Left cardiac atrium (tissue), 4 donors: Measurements from ENCODE around the gene NAGPA. TPM values are rescaled to one million over a fixed set of nuclear protein-coding genes. Genes with fewer than 3 reads are reported as not detected.

Experiments
- ATAC-seq, 2 donors: fragments of 200-7000 bp; cut with Tn5 transposase; one replicate each; pipeline ENCODE4 v1.9.1; 2020; ENCODE audit warnings: mild to moderate bottlenecking in 2 of 2, moderate library complexity in 2 of 2
- DNase-seq: peaks from one replicate; pipeline ENCODE4 v3.0.0-alpha.2; 2020
- intact Hi-C, 2 donors: fragments of 100-400 bp; cut with DNase I; formaldehyde crosslinking; loops; one replicate each; pipeline versions ENCODE4 v1.14.1 to v1.15.1; 2022 to 2023
- total RNA-seq, 2 donors: library from RNA; stranded (reverse); fragmentation: NEBNext Ultra II Directional; extraction: Animal tissue kit (Norgen Biotek cat#: 25700); gene quantifications; one replicate each; pipeline ENCODE4 v1.2.1, GENCODE V29; 2021
- donor health status: DM: no; HTN: yes; CAD: no.
- donor health status: DM: no; HTN: yes; CAD: no; lungs with severe emphysema.
- donor health status: DM: yes; HTN: yes; CAD: no.
- donor health status: Dilated cardiomyopathy.

Gene NAGPA
- total RNA-seq, 2 donors from 2014 or later: 6.8 to 8.4 TPM

GRCh38 chr16:5034167-5034523 lies 410 bp upstream of the NAGPA start:
- ATAC-seq (no peak), DNase-seq (no peak)
- intact Hi-C loops: no loop called here

GRCh38 chr16:5032748-5033167 lies 977 bp downstream of the NAGPA start:
- ATAC-seq (no peak), DNase-seq (no peak)
- intact Hi-C loops: no loop called here

GRCh38 chr16:5031601-5032000 lies 2.1 kb downstream of the NAGPA start:
- intact Hi-C loops: no loop called here
- ATAC-seq: no peak

GRCh38 chr16:5030251-5030870 lies 3.4 kb downstream of the NAGPA start:
- no peak for DNase-seq
- no peak for ATAC-seq
- intact Hi-C loops: no loop called here

More at GRCh38 chr16:5031601-5032000, 2.1 kb downstream of the NAGPA start:
- no peak for DNase-seq

GRCh38 chr16:5028950-5029475 lies 4.7 kb downstream of the NAGPA start:
- intact Hi-C loops: loop anchor here in 1 of 2 donors (10.0 kb wide), 1 partner anchor 64 kb away; no protein-coding TSS in a partner anchor
- DNase-seq: no peak

GRCh38 chr16:5027575-5028235 lies 6.0 kb downstream of the NAGPA start:
- intact Hi-C loops: loop anchor here in 1 of 2 donors (10.0 kb wide), 1 partner anchor 63 kb away; no protein-coding TSS in a partner anchor
- ATAC-seq: no peak
- DNase-seq: no peak

More at GRCh38 chr16:5028950-5029475, 4.7 kb downstream of the NAGPA start:
- ATAC-seq: no peak

- intact Hi-C loops: loop anchor here in 1 of 2 donors (10.0 kb wide), 1 partner anchor 62 kb away; no protein-coding TSS in a partner anchor
- ATAC-seq (no peak), DNase-seq (no peak)
Measured at GRCh38 chr16:5027086-5027485, 6.6 kb downstream of the NAGPA start.

- no peak for DNase-seq
- no peak for ATAC-seq
- intact Hi-C loops: loop anchor here in 1 of 2 donors (10.0 kb wide), 1 partner anchor 62 kb away; no protein-coding TSS in a partner anchor
Measured at GRCh38 chr16:5026664-5027063, 7.1 kb downstream of the NAGPA start.

- intact Hi-C loops: loop anchor here in 1 of 2 donors (10.0 kb wide), 1 partner anchor 60 kb away; no protein-coding TSS in a partner anchor
- ATAC-seq: peak; percentile 45 to 47
- DNase-seq: peak; percentile 36
Measured at GRCh38 chr16:5025171-5025632, 8.5 kb downstream of the NAGPA start.

GRCh38 chr16:5024632-5025031 lies 9.1 kb downstream of the NAGPA start:
- intact Hi-C loops: loop anchor here in 1 of 2 donors (10.0 kb wide), 1 partner anchor 60 kb away; no protein-coding TSS in a partner anchor
- ATAC-seq (no peak), DNase-seq (no peak)

GRCh38 chr16:5022521-5022920 lies 11.2 kb downstream of the NAGPA start:
- intact Hi-C loops: loop anchor here in 1 of 2 donors (10.0 kb wide), 1 partner anchor 58 kb away; no protein-coding TSS in a partner anchor
- ATAC-seq: no peak

GRCh38 chr16:5020551-5020950 lies 13.2 kb downstream of the NAGPA start:
- intact Hi-C loops: loop anchor here in 1 of 2 donors (10.0 kb wide), 1 partner anchor 56 kb away; no protein-coding TSS in a partner anchor
- no peak for DNase-seq
- ATAC-seq: no peak

More at GRCh38 chr16:5022521-5022920, 11.2 kb downstream of the NAGPA start:
- no peak for DNase-seq

GRCh38 chr16:5019775-5020174 lies 14.0 kb downstream of the NAGPA start:
- ATAC-seq (no peak), DNase-seq (no peak)
- intact Hi-C loops: loop anchor here in 1 of 2 donors (10.0 kb wide), 1 partner anchor 55 kb away; no protein-coding TSS in a partner anchor

- ATAC-seq (peak in 1 of 2 donors; percentile 56), DNase-seq (no peak)
- intact Hi-C loops: no loop called here
Measured at GRCh38 chr16:5018793-5019192, 14.9 kb downstream of the NAGPA start.

GRCh38 chr16:5017678-5017969 lies 16.1 kb downstream of the NAGPA start:
- ATAC-seq: no peak
- no peak for DNase-seq
- intact Hi-C loops: no loop called here

- intact Hi-C loops: no loop called here
- ATAC-seq: no peak
- no peak for DNase-seq
Measured at GRCh38 chr16:5016967-5017677, 16.6 kb downstream of the NAGPA start.

- intact Hi-C loops: no loop called here
- DNase-seq: no peak
- ATAC-seq: no peak
Measured at GRCh38 chr16:5015887-5016286, 17.8 kb downstream of the NAGPA start.

GRCh38 chr16:5015351-5015750 lies 18.4 kb downstream of the NAGPA start:
- intact Hi-C loops: no loop called here
- DNase-seq (no peak), ATAC-seq (no peak)

GRCh38 chr16:5012887-5013286 lies 20.8 kb downstream of the NAGPA start:
- intact Hi-C loops: no loop called here
- DNase-seq: no peak
- ATAC-seq: no peak
